C4-2B (cell line): Measurements from ENCODE around the gene OSBP2.

ENCODE experiments used
- H3K27ac ChIP-seq: fragments of 450-650 bp; 2 replicates; pipeline ENCODE4 v1.5.1; 2017
- ZFX ChIP-seq: fragments of 450-650 bp; IDR thresholded peaks from 2 replicates; pipeline ENCODE4 v1.6.1; 2017
- TF ChIP-seq, protein P1 (sequence below): fragments of 450-650 bp; conservative IDR thresholded peaks from 2 replicates; pipeline ENCODE4 v1.5.1; 2017; ENCODE audit warnings: mild to moderate bottlenecking

The OSBP2 gene

DNA sequence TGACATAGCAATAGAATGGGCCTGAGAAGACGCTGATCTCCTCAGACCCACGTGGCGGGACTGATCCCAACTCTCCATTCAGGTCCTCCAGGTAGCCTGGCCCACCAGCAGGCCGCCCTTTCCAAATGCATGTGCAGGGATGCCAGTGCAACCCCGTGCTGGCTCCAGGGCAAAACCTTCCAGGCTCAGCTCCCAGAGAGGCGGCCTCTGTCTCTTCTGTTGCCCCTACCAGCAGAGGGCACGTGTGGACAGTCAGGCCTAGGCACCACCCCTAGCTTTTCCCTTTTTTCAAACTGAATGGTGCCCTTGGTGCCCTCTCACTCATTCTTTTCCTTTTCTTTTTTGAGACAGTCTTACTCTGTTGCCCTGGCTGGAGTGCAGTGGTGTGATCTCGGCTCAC lies 121.7 kb downstream of the OSBP2 start:
- TF ChIP-seq, protein P1, sequence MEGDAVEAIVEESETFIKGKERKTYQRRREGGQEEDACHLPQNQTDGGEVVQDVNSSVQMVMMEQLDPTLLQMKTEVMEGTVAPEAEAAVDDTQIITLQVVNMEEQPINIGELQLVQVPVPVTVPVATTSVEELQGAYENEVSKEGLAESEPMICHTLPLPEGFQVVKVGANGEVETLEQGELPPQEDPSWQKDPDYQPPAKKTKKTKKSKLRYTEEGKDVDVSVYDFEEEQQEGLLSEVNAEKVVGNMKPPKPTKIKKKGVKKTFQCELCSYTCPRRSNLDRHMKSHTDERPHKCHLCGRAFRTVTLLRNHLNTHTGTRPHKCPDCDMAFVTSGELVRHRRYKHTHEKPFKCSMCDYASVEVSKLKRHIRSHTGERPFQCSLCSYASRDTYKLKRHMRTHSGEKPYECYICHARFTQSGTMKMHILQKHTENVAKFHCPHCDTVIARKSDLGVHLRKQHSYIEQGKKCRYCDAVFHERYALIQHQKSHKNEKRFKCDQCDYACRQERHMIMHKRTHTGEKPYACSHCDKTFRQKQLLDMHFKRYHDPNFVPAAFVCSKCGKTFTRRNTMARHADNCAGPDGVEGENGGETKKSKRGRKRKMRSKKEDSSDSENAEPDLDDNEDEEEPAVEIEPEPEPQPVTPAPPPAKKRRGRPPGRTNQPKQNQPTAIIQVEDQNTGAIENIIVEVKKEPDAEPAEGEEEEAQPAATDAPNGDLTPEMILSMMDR: no peak
- no peak for TF ChIP-seq ZFX
- H3K27ac ChIP-seq: no peak overlapping the region

DNA sequence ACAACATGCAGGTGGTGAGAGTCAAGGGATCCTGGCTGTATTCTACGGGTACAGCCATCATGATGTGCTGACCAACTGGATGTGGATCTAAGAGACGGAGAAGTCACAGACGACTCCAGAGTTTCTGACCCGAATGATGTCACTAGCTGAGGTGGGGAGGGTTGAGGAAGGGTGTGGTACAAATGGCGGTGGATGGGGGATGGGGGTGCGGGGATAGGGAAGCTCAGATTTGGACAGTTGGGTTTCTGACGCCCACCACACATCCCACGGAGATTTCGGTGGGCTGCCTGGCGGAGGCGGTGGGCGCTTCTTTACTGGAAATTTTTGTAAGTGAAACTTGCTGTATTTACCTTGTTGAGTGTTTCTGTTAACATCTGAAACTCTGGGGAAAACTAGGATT lies 126.7 kb downstream of the OSBP2 start:
- H3K27ac ChIP-seq: no peak overlapping the region
- TF ChIP-seq ZFX: no peak
- TF ChIP-seq, protein P1: no peak

DNA sequence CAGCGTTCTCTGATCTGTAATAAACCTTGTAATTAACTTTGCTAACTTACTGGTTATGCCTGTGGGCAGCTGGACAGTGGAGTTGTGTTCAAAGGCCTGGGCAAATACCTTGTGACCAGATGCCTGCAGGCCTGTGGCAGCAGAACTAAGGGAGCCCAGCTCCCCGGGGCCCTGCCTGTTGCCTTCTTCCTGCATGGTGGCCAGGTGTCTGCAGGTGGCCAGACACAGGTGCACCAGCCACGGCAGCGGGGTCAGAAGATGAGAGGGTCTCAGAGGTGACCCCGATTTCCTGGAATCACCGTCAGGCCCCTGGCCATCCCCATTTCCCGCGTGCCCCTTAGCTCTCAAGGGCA lies 127.2 kb downstream of the OSBP2 start:
- TF ChIP-seq, protein P1: no peak
- no peak for TF ChIP-seq ZFX
- H3K27ac ChIP-seq: peak overlapping the region; percentile 42

DNA sequence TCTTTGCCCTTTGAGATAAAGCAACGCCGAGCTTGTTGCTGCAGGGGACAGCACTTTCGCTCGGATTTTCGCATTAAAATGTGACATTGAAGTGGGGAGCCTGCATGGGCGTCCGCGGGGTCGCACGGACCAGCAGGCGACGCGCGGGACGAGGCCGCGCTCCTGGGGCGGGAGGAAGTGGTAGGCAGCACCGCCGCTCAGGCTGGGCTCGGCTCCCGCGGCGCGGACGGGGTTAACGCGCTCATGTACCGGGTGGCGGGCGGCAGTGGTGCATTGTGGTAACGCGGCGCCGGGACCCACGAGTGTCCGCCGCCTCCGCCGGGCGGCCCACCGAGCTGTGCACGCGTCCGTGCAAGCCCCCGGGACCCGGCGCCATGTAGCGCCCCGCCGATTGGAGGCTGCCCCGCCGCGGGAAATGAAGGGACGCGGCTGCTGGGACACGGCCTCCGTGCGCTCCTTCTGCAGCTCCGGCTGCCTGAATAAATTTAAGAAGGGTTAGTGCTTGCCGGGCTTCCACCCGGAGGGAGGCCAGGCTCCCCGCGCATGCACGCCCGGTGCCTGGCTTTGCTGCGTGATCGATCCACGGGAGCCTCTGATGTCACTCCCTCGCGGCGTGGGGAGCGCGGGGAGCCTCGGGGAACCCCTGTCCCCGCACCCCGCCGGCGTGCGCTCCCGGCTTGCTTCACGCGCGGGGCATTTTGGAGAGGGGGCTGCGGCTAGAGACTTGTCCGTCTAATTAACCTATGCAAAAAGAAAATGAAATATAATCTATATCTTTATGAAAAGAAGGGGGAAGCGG lies 127.7 kb downstream of the OSBP2 start:
- 0 out of 2 replicates have a peak, but pooled peaks have one; percentile 32 for TF ChIP-seq ZFX
- TF ChIP-seq, protein P1: no peak
- H3K27ac ChIP-seq: peak overlapping the region; percentile 42

DNA sequence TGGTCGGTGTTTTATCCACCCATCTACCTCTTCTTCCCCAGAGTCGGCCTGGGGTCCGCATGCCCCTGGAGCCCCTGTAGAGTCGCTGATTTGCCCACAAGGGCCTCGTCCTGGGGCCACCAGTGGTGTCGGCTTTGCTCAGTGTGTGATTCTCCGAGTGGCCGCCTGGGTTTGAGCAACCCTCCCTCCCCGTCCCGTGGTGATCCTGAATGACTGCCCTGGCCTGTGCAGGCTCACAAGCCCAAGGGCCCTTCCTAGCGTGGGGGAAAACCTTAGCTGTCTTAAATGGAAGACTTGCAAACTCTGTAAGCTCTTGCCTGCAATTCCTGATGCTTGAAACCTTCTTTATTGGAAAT lies 128.3 kb downstream of the OSBP2 start:
- TF ChIP-seq, protein P1: no peak
- no peak for TF ChIP-seq ZFX
- H3K27ac ChIP-seq: no peak overlapping the region; the same call in 1 of the 2 replicates

DNA sequence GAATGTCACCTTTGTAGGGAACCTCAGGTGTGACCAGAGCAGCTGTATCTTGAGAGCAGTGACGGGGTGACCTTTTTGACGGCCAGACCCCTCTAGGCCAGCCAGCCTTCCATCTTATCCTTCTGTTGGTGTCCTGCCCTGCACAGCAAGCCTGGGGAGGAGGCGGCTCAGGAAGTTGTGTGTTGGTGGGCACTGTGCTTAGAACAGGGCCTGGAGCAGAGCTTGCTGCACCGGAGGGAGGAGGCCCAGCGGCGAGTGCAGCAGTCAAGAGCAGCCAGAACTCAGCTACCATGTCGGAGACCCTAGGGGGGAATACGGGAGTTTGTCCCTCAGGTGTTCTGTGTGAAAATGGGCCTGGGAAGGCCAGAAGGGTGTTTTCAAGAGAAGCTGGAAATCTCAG lies 129.4 kb downstream of the OSBP2 start:
- no peak overlapping the region for H3K27ac ChIP-seq
- no peak for TF ChIP-seq ZFX
- TF ChIP-seq, protein P1: no peak

DNA sequence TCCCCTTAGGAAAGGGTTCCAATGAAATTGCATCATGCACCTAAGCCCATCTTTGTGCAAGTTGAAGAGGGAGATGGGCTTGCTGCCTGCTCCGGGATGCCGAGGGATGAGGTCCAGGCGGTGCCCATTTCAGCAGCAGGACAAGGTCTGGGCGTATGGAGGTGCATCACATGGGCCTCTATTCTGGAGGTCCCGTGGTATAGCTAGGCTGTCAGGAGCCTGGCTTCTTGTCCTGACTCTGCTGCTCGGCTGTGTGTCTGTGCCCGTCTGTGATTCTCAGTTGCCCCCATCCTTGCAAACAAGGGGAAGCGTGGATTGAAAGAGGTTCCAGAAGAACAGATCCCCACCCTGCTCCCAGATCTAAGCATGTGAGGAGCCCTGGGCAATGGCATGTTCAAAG lies 130.0 kb downstream of the OSBP2 start:
- TF ChIP-seq, protein P1: no peak
- TF ChIP-seq ZFX: no peak
- no peak overlapping the region for H3K27ac ChIP-seq
